Measurements from ENCODE around the gene CD34. TPM values are rescaled to one million over a fixed set of nuclear protein-coding genes. Genes with fewer than 3 reads are reported as not detected.

CD34 gene
- total RNA-seq, 4 donors from 2014 or later = 11.1 to 31.1 (median 17.1) TPM

DNA sequence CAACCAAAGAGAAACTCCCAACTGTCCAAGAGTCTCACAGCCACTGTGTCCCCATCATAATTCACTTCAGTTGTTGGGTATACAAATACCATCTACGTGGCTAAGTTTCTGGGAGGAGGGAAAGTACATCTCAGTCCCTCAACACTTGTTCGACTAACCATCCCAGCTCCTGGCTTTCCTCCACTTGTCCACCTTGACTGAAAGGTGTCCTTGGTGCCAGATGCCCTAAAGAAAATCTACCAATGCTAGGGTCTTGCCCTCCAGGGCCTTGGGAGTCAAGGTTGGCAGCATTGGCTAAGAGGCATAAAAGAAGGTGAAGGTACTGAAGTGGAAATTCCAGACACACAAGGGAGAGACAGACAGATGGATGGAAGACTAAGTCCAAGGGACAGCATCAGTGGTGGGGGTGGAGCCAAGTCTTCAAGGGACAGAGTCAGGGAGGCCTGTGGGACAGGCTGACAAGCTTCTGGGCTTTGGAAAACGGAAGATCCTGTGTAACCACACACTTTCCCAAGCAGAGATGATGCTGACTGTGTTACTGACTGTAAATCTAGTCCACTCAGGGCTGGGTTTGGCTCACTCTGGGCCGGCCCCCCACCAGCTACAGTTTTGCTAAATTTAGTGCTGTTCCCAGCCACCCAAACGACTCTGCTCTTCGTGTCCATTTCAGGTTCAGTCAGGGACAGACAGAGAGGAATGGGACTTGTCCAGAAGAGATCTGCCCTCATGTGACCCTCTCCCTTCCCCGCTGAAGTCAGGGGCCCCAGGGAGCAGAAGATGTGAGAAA is 60.1 kb downstream of the CD34 start:
- H3K9me3 ChIP-seq = no peaks in the 10 kb centered on the region
- peaks cover 77% of the 10 kb centered on the region for H3K4me1 ChIP-seq
- no peaks in the 10 kb centered on the region for H3K27me3 ChIP-seq
- TF ChIP-seq EP300 (IDR thresholded peaks at IDR 0.05) (no peak), POLR2AphosphoS5 (IDR thresholded peaks at IDR 0.05) (no peak), POLR2A (IDR thresholded peaks at IDR 0.05) (no peak)
- TF ChIP-seq, protein P1, sequence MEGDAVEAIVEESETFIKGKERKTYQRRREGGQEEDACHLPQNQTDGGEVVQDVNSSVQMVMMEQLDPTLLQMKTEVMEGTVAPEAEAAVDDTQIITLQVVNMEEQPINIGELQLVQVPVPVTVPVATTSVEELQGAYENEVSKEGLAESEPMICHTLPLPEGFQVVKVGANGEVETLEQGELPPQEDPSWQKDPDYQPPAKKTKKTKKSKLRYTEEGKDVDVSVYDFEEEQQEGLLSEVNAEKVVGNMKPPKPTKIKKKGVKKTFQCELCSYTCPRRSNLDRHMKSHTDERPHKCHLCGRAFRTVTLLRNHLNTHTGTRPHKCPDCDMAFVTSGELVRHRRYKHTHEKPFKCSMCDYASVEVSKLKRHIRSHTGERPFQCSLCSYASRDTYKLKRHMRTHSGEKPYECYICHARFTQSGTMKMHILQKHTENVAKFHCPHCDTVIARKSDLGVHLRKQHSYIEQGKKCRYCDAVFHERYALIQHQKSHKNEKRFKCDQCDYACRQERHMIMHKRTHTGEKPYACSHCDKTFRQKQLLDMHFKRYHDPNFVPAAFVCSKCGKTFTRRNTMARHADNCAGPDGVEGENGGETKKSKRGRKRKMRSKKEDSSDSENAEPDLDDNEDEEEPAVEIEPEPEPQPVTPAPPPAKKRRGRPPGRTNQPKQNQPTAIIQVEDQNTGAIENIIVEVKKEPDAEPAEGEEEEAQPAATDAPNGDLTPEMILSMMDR (IDR thresholded peaks at IDR 0.05) = no peak
- peak overlapping the region; percentile 27 for H3K27ac ChIP-seq
- 71% methylated on average over 7 of the region's 7 CpGs for WGBS
- no peak for DNase-seq (ENCODE audit: low spot score in 2 of 2)
- H3K4me3 ChIP-seq = no peak overlapping the region
- H3K36me3 ChIP-seq = peaks cover 13% of the 10 kb centered on the region

DNA sequence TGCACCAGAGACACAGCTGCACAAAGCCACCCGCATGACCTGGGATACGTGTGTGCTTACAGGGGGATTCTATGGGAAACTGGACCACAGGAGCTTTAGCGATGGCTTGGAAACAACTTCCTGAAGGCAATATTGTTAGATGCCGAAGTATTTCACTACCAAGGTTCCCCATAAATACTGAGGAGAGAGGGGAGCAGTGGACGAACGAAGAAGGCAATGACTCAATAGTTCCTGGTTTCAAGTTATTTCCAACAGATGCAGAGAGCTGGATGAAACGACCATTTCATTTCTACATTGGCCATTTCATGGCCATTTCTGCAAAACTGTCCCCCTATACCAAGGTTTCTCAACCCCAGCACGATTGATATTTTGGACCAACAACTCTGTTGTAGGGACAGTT is 61.3 kb downstream of the CD34 start:
- Histone ChIP-seq H3K4me3 (no peak overlapping the region), H3K9me3 (no peaks in the 10 kb centered on the region), H3K27me3 (no peaks in the 10 kb centered on the region), H3K36me3 (peaks cover 7% of the 10 kb centered on the region), H3K27ac (peak overlapping the region; percentile 48), H3K4me1 (peaks cover 87% of the 10 kb centered on the region)
- DNase-seq (ENCODE audit: low spot score in 2 of 2) = no peak
- TF ChIP-seq, protein P1 (IDR thresholded peaks at IDR 0.05) = no peak
- TF ChIP-seq EP300 (IDR thresholded peaks at IDR 0.05) (no peak), POLR2A (IDR thresholded peaks at IDR 0.05) (no peak), POLR2AphosphoS5 (IDR thresholded peaks at IDR 0.05) (no peak)
- WGBS = 79% methylated on average over 8 of the region's 8 CpGs

DNA sequence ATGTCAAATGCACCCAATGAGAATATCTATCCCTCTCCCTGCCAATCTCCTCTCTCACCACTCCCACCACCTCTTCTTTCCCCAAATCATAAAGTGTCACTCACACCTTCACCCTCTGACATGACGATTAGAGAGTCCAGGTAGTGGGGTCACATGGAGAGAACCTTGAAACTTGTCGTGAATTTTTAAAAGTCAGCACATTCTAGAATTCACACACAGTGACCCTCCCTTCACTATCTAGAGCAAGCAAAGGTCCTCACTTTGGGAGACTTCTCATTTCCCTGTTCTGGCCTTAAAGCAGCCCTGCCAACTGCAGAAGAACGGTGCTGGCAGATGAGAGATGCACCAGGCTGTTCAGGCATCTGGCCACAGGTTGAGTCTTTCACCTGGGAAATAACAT is 61.9 kb downstream of the CD34 start:
- WGBS = 33% methylated on average over 3 of the region's 3 CpGs

DNA sequence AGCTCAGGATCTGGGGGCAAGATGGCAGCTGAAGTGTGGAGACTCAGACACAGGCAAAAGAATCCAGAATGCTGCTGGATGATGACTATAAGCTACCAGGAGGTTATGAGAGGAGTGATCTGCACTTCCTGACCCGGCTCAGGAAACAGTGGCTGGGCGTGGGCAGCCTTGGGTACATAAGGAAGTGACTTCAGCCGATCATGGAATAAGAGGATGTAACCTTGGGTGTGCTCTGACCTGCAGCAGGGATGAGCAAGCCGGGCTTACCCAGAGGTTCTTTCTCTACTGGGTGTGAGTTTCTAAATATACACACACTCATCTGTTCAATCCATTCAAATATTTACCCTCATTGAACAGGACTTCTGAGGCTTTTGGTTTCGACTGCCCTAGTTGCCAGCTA is 62.7 kb downstream of the CD34 start:
- no peaks in the 10 kb centered on the region for H3K9me3 ChIP-seq
- no peaks in the 10 kb centered on the region for H3K27me3 ChIP-seq
- WGBS = 40% methylated on average over 5 of the region's 5 CpGs
- peaks cover 87% of the 10 kb centered on the region for H3K4me1 ChIP-seq
- no peak overlapping the region for H3K4me3 ChIP-seq
- TF ChIP-seq EP300 (IDR thresholded peaks at IDR 0.05) = no peak
- no peak for TF ChIP-seq POLR2AphosphoS5 (IDR thresholded peaks at IDR 0.05)
- TF ChIP-seq, protein P1 (IDR thresholded peaks at IDR 0.05) = no peak
- DNase-seq (ENCODE audit: low spot score in 2 of 2) = no peak
- peak overlapping the region; percentile 48 for H3K27ac ChIP-seq
- peaks cover 7% of the 10 kb centered on the region for H3K36me3 ChIP-seq

More for the DNA sequence above, 61.9 kb downstream of the CD34 start:
- DNase-seq (ENCODE audit: low spot score in 2 of 2) = no peak
- H3K4me1 ChIP-seq = peaks cover 91% of the 10 kb centered on the region
- H3K27me3 ChIP-seq = no peaks in the 10 kb centered on the region
- peak overlapping the region; percentile 48 for H3K27ac ChIP-seq
- H3K4me3 ChIP-seq = no peak overlapping the region
- no peak for TF ChIP-seq POLR2AphosphoS5 (IDR thresholded peaks at IDR 0.05)
- TF ChIP-seq POLR2A (IDR thresholded peaks at IDR 0.05) = no peak
- no peak for TF ChIP-seq EP300 (IDR thresholded peaks at IDR 0.05)
- TF ChIP-seq, protein P1 (IDR thresholded peaks at IDR 0.05) = no peak
- H3K9me3 ChIP-seq = no peaks in the 10 kb centered on the region
- peaks cover 7% of the 10 kb centered on the region for H3K36me3 ChIP-seq

DNA sequence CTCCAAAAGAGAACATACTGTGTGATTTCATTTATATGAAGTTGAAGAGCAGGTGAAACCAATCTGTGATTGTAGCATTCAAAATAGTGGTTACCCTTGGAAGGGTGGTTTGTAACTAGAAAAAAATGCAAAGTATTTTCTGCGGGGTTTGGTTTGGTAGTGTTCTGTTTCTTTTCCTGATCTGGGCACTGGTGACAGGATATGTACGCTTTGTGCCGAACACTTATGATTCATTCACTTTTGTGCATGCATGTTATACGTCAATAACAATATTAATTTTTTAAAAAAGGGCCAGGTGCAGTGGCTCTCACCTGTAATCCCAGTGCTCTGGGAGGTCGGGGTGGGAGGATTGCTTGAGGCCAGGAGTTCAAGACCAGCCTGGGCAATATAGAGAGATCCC is 63.8 kb downstream of the CD34 start:
- DNase-seq (ENCODE audit: low spot score in 2 of 2) = no peak
- 90% methylated on average over 5 of the region's 5 CpGs for WGBS
- Histone ChIP-seq H3K36me3 (peaks cover 11% of the 10 kb centered on the region), H3K4me1 (peaks cover 81% of the 10 kb centered on the region), H3K27ac (no peak overlapping the region), H3K27me3 (no peaks in the 10 kb centered on the region), H3K9me3 (no peaks in the 10 kb centered on the region), H3K4me3 (no peak overlapping the region)
- TF ChIP-seq POLR2AphosphoS5 (IDR thresholded peaks at IDR 0.05) (no peak), POLR2A (IDR thresholded peaks at IDR 0.05) (no peak), EP300 (IDR thresholded peaks at IDR 0.05) (no peak)
- TF ChIP-seq, protein P1 (IDR thresholded peaks at IDR 0.05) = no peak
